Anterior cingulate cortex (tissue), 58 donors: Measurements from ENCODE around the gene ZNF212.
"Not testable (repeated sequence)": the region's sequence is repeated elsewhere in the genome, so short reads cannot be mapped to it uniquely, and the experiment has no call there.

Experiments
- DNase-seq, 58 donors: peaks; one replicate each; lab custom pipeline; 2025; lab: John Stamatoyannopoulos, UW

Gene ZNF212

DNA sequence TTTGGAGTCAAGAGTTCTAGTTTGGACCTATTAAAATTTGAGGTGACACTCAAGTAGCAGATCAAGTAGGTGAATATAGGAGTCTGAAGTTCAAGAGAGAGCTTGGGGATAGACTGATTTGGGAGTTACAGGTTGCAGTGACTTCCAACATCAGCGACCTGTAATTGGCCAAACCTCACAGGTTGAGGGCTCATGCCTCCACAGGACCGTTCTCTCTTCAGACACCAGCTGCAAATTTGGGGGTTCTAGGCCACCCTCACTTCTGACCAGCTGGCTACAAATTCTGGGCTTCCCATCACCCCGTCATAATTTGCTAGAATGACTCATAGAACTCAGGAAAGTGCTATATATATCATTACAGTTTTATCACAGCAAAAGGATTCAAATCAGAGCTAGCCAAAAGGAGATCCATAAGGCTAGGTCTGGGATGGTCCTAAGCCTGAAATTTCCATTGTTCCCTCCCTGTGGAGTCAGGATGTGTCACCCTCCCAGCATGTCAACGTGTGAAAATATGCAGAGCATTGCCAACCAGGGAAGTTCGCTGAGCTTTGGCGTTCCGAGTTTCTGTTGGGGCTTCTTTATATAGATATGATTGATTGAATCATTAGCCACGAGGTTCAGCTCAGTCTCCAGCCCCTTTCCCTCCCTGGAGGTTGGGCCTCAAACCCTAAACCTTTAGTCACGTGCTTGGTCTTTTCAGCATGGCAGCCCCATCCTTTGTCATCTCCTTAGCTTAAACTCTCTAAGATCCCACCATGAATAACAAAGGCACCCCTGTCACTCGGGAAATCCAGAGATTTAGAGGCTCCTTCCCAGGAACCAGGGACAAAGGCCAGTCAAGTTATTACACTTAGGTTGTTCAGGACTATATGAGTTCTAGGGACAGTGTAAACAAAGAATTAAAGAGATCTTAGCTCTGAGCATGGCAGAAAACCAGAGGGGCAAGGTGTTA, 20.7 kb upstream of the ZNF212 start:
- DNase-seq, result peak in 4 of 58 donors; percentile 11 to 40 (median 29)

- DNase-seq, result no peak
Observed at GRCh38 chr7:149220534-149220933, 18.9 kb upstream of the ZNF212 start.

GRCh38 chr7:149223176-149223575, 16.3 kb upstream of the ZNF212 start:
- peak in 3 of 58 donors; percentile 17 to 36 (median 30) for DNase-seq

DNA sequence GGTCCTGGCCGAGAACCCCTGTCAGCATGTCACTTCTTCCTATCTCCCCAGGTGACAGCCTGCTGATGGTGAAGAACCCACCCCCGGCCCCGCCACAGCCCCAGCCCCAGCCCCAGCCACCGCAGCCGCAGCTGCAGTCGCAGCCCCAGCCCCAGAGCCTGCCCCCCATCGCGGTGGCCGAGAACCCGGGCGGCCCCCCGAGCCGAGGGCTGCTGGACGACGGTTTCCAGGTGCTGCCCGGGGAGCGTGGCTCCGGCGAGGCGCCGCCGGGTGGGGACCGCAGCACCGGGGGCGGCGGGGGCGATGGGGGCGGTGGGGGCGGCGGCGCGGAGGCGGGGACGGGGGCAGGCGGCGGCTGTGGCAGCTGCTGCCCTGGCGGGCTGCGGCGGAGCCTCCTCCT, 15.7 kb upstream of the ZNF212 start:
- no peak for DNase-seq

GRCh38 chr7:149224352-149224751, 15.1 kb upstream of the ZNF212 start:
- no peak for DNase-seq

DNA sequence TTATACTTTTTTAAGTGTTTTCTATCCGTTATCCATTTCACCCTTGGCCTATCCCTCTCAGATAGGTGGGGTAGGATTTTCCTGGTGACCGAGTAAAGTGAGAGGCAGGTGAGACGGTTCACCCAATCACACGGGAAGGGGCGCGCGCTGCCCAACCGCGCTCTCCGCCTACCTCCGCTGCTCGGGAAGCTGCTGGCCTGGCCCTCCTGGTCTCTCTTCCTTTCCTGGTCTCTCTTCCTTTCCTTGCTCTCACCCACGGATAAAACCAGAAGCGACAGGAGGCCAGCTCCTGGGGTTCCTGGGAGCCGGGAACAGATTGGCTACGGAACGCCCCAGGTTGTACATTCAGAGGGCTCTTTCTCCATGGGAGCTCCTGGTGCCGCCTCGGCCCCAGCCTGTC, 14.3 kb upstream of the ZNF212 start:
- no peak for DNase-seq

DNA sequence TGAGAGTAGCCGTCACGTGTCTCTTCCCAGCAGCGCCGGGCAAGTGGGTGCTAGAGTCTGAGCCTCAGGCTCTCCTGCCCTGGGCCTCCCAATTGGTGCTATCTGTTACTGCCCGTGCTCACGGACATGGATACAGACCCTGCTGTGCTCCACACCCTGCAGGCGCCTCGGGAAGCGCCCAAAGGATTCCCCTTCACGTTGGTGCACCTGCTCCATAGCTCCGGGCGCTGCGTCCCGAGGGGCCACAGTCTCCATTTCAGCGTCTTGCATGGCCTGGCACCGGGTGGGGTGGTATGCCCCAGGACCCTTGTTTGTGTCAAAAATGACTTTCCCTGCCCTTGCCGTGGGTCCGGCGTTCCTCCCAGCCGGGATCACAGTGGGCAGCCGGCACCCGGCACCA, 13.8 kb upstream of the ZNF212 start:
- no peak for DNase-seq

- DNase-seq, result not testable (repeated sequence)
Observed at GRCh38 chr7:149226366-149226765, 13.1 kb upstream of the ZNF212 start.

GRCh38 chr7:149226840-149227494, 12.5 kb upstream of the ZNF212 start:
- DNase-seq, result no peak

DNA sequence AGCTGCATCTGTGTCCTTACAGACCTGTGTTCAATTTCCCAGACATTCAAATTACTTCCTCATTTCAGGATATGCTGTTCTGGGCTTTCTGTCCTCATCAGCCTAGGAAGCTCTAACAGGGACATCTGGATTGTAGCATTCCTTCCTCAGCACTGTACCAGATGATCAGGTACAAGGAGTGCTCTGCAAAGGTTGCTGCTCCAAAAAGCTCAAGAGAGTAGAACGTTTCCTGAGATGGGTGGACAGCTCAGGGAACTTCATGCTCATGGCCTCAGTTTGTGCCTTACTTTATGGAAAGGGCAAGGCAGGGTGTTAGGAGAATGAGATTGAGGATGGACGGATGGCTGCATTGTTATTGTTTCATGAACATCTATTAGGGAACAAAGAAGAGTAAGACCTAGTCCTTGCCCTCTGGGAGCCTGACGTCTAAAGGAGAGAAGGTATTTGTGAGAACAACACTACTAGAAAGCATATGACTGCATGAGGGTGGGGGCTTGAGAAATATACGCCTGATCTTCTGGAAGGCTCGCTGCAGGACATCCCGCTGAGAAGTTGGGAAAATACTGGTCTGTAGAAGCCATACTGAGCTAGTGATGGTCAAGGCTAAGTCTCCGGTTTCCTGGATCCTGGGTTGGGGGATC, 10.5 kb upstream of the ZNF212 start:
- no peak for DNase-seq

DNA sequence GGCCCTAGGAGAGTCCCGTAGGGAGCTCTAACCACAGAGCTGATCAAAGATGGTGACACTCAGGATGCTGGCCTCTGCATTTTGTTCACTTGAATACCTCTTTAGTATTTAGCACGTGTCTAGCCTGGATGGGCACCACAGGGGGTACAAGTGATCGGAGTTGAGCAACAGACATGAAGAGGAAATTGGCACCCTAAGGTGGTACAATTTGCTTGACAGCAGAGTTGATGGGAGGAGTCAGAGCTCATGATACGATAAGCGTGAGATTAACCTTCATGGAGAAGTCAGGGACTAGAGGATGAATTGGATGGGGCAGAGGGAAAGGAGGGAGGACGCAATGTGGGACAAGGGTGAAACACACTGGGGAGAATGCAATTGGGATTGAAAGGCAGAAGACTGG, 9.9 kb upstream of the ZNF212 start:
- no peak for DNase-seq

DNA sequence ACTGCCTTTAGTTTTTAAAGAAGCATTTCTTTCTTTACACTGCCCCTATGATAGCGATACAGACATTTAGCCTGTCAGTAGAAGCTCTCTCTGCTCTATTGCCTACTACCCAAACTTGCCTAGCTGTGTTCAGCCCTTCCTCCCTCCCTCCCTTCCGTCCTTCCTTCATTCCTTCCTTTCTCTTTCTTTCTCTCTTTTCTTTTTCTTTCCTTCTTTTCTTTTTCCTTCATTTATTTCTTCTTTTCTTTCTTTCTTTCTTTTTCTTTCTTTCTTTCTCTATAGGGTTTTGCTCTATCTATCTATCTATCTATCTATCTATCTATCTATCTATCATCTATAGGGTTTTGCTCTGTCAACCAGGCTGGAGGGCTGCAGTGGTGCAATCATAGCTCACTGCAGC, 7.1 kb upstream of the ZNF212 start:
- no peak for DNase-seq

- DNase-seq, result not testable (repeated sequence)
Observed at GRCh38 chr7:149233655-149234204, 5.7 kb upstream of the ZNF212 start.

- no peak for DNase-seq
Observed at GRCh38 chr7:149237502-149237901, 1.9 kb upstream of the ZNF212 start.

DNA sequence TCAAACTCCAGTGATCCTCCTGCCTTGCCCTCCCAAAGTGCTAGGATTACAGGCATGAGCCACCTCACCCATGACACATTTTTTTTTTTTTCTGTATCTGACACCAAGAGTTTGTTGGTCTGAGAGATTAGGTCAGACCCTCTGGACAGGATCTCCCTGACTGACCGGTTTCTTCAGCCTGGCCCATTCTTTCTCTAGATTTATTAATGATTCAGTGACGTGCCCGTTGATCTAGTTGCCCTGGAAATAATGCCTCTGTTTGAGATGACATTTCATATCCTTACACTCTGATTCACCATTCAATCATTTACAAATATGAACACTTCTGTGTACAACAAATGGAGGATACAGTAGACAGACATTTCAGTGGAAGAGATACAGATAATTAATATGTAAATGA, 1.4 kb upstream of the ZNF212 start:
- DNase-seq, result no peak

GRCh38 chr7:149240637-149241036, 1.2 kb downstream of the ZNF212 start:
- no peak for DNase-seq

- DNase-seq, result no peak
Observed at GRCh38 chr7:149241696-149242095, 2.2 kb downstream of the ZNF212 start.

- DNase-seq, result no peak
Observed at GRCh38 chr7:149245244-149245643, 5.8 kb downstream of the ZNF212 start.

DNA sequence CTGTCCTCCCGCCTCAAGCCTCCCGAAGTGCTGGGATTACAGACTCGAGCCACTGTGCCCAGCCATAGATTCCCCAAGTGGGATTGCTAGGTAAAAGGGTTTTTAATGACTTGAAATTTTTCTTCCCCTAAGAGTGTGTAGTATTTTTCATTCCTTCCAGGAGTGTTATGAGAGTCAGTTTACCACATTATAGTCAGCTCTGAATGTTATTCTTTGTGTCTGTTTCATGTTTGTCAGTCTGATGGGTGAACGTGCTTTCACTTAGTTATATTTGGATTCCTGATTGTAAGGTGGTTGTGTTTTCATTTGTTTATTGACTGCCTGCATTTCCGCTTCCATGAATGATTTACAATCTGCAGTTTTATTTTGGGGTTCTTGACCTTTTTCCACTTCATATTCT, 6.3 kb downstream of the ZNF212 start:
- DNase-seq, result no peak

GRCh38 chr7:149248777-149249176, 9.3 kb downstream of the ZNF212 start:
- DNase-seq, result no peak

DNA sequence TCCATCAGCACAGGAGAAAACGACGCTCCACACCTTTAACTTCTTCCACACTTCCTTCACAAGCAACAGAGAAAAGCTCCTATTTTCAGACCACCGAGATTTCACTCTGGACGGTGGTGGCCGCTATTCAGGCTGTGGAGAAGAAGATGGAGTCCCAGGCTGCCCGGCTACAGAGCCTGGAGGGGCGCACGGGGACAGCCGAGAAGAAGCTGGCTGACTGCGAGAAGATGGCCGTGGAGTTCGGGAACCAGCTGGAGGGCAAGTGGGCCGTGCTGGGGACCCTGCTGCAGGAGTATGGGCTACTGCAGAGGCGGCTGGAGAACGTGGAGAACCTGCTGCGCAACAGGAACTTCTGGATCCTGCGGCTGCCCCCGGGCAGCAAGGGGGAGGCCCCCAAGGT, 10.7 kb downstream of the ZNF212 start:
- not testable (repeated sequence) for DNase-seq
